H1 (cell line): ENCODE results near the gene KIF21A. TPM values are rescaled to one million over a fixed set of nuclear protein-coding genes. Genes with fewer than 3 reads are reported as not detected.

ENCODE experiments used
- CTCF ChIA-PET: fragments of 300-600 bp; sonication (Branson Sonifier 250); formaldehyde crosslinking; loops from one replicate; lab custom pipeline; 2021; ENCODE audit not compliant: partially characterized antibody; lab: Charles Lee
- POLR2A ChIA-PET: fragments of 300-600 bp; sonication (Branson Sonifier 250); formaldehyde crosslinking; loops from one replicate; lab custom pipeline; 2021; ENCODE audit warnings: inconsistent platforms; ENCODE audit not compliant: partially characterized antibody; lab: Charles Lee
- DNase-seq, 2 experiments: peaks; one replicate each; pipeline versions ENCODE4 v3.0.0 to v3.0.0-alpha.2; 2010 to 2022; ENCODE audit warnings: low spot score in 2 of 2, low read depth in 1 of 2, mixed read lengths in 1 of 2
- FAIRE-seq: peaks from 2 replicates; lab custom pipeline; 2011; peaks lifted over from hg19 to GRCh38; lab: Jason Lieb, UNC
- H2AFZ ChIP-seq: 2 replicates; pipeline ENCODE4 v1.8.1; 2012; ENCODE audit warnings: low read length, inconsistent platforms
- H2AK5ac ChIP-seq: 2 replicates; pipeline ENCODE4 v1.6.1; 2013; ENCODE audit warnings: low read depth, low read length
- H2BK120ac ChIP-seq: replicated peaks from 2 replicates; pipeline ENCODE3; 2013; ENCODE audit warnings: low read depth, low read length, inconsistent platforms
- H2BK12ac ChIP-seq: 2 replicates; pipeline ENCODE4 v1.6.1; 2013; ENCODE audit warnings: low read depth, low read length
- H2BK15ac ChIP-seq: 2 replicates; pipeline ENCODE4 v1.6.1; 2013; ENCODE audit warnings: low read length
- H2BK20ac ChIP-seq: 2 replicates; pipeline ENCODE4 v1.6.1; 2013; ENCODE audit warnings: low read length
- H2BK5ac ChIP-seq: 2 replicates; pipeline ENCODE4 v1.6.1; 2013; ENCODE audit warnings: low read depth, low read length
- H3K14ac ChIP-seq: 2 replicates; pipeline ENCODE4 v1.6.1; 2013; ENCODE audit warnings: inconsistent platforms; ENCODE audit not compliant: insufficient read length
- H3K18ac ChIP-seq: 2 replicates; pipeline ENCODE4 v1.6.1; 2013; ENCODE audit warnings: low read length; ENCODE audit errors: extremely low read depth
- H3K23ac ChIP-seq: 2 replicates; pipeline ENCODE4 v1.6.1; 2013; ENCODE audit warnings: inconsistent platforms; ENCODE audit not compliant: insufficient read length
- H3K23me2 ChIP-seq: 2 replicates; pipeline ENCODE4 v1.6.1; 2013; ENCODE audit warnings: low read depth, low read length
- H3K27ac ChIP-seq: 2 replicates; pipeline ENCODE4 v1.6.1; 2011; ENCODE audit warnings: low read depth, low read length, inconsistent platforms
- H3K27me3 ChIP-seq, 4 experiments: replicated peaks in 1 of 4; 1 replicate in 1 of 4; 2 replicates in 3 of 4; pipeline versions ENCODE4 v1.6.1 to v1.8.1; 2011 to 2013; ENCODE audit warnings: low read length in 3 of 4, mild to moderate bottlenecking in 3 of 4, inconsistent platforms in 2 of 4, mixed read lengths in 2 of 4, moderate library complexity in 1 of 4; ENCODE audit not compliant: control insufficient read depth in 3 of 4, insufficient read depth in 3 of 4; ENCODE audit errors: extremely low read depth in 1 of 4
- H3K36me3 ChIP-seq, 4 experiments: 2 replicates each; pipeline versions ENCODE4 v1.6.1 to v1.8.1; 2011 to 2013; ENCODE audit warnings: mild to moderate bottlenecking in 4 of 4, low read length in 3 of 4, moderate library complexity in 2 of 4, control low read depth in 1 of 4, inconsistent platforms in 1 of 4; ENCODE audit not compliant: insufficient read depth in 4 of 4, control insufficient read depth in 2 of 4
- H3K4ac ChIP-seq: replicated peaks from 2 replicates; pipeline ENCODE3; 2013; ENCODE audit warnings: low read length, low read depth, mixed read lengths, inconsistent platforms; ENCODE audit not compliant: insufficient read length
- H3K4me1 ChIP-seq, 4 experiments: replicated peaks in 1 of 4; 1 replicate in 1 of 4; 2 replicates in 3 of 4; pipeline versions ENCODE4 v1.6.1 to v1.8.1; 2011 to 2013; ENCODE audit warnings: low read length in 3 of 4, inconsistent platforms in 2 of 4, mixed read lengths in 1 of 4; ENCODE audit not compliant: insufficient read depth in 4 of 4, control insufficient read depth in 3 of 4
- H3K4me2 ChIP-seq, 2 experiments: 2 replicates each; pipeline versions ENCODE4 v1.6.1 to v1.8.1; 2011 to 2013; ENCODE audit warnings: low read depth in 2 of 2, low read length in 2 of 2, control low read depth in 1 of 2, inconsistent platforms in 1 of 2, mild to moderate bottlenecking in 1 of 2; ENCODE audit not compliant: insufficient read depth in 1 of 2
- H3K4me3 ChIP-seq, 4 experiments: fragments of 200-600, 300-600 bp in 1 of 4; sonication (generic), shearing (Covaris generic), sonication (Bioruptor Twin) in 1 of 4; 2 replicates each; pipeline versions ENCODE4 v1.5.1 to v1.8.1; 2011 to 2016; ENCODE audit warnings: low read length in 4 of 4, low read depth in 3 of 4, control low read depth in 2 of 4, inconsistent platforms in 2 of 4, mild to moderate bottlenecking in 2 of 4, mixed read lengths in 1 of 4, moderate library complexity in 1 of 4; ENCODE audit not compliant: insufficient read depth in 2 of 4; ENCODE audit errors: extremely low read depth in 1 of 4
- H3K56ac ChIP-seq: replicated peaks from 2 replicates; pipeline ENCODE3; 2013; ENCODE audit warnings: low read depth, mild to moderate bottlenecking, mixed read lengths, low read length, inconsistent platforms; ENCODE audit not compliant: insufficient read length
- H3K79me1 ChIP-seq: 2 replicates; pipeline ENCODE4 v1.6.1; 2013; ENCODE audit warnings: low read depth, low read length, control low read depth
- H3K79me2 ChIP-seq, 2 experiments: 2 replicates each; pipeline versions ENCODE4 v1.6.1 to v1.8.1; 2012 to 2013; ENCODE audit warnings: low read length in 2 of 2, mild to moderate bottlenecking in 2 of 2, inconsistent platforms in 1 of 2; ENCODE audit not compliant: insufficient read depth in 2 of 2, control insufficient read depth in 1 of 2
- H3K9ac ChIP-seq, 4 experiments: replicated peaks in 1 of 4; 1 replicate in 1 of 4; 2 replicates in 3 of 4; pipeline versions ENCODE4 v1.6.1 to v1.8.1; 2011 to 2013; ENCODE audit warnings: low read depth in 3 of 4, low read length in 3 of 4, control low read depth in 2 of 4, mild to moderate bottlenecking in 2 of 4, moderate library complexity in 2 of 4, inconsistent platforms in 1 of 4; ENCODE audit errors: extremely low read depth in 1 of 4
- H3K9me3 ChIP-seq, 2 experiments: 2 replicates each; pipeline versions ENCODE4 v1.6.1 to v1.8.1; 2012 to 2013; ENCODE audit warnings: mild to moderate bottlenecking in 2 of 2, moderate library complexity in 2 of 2, control low read depth in 1 of 2, inconsistent platforms in 1 of 2, low read depth in 1 of 2, low read length in 1 of 2, mixed read lengths in 1 of 2; ENCODE audit not compliant: insufficient read depth in 2 of 2
- H4K20me1 ChIP-seq, 2 experiments: replicated peaks in 1 of 2; 2 replicates each; pipeline versions ENCODE3 to v1.8.1; 2011 to 2013; ENCODE audit warnings: inconsistent platforms in 2 of 2, low read length in 2 of 2, mild to moderate bottlenecking in 1 of 2; ENCODE audit not compliant: insufficient read depth in 2 of 2, control insufficient read depth in 1 of 2
- H4K5ac ChIP-seq: 2 replicates; pipeline ENCODE4 v1.6.1; 2013; ENCODE audit warnings: low read length, low read depth, mixed read lengths, inconsistent platforms; ENCODE audit not compliant: insufficient read length
- H4K8ac ChIP-seq: 2 replicates; pipeline ENCODE4 v1.8.0; 2013; ENCODE audit warnings: mild to moderate bottlenecking, moderate library complexity, low read length, inconsistent platforms; ENCODE audit not compliant: insufficient read depth; ENCODE audit errors: extremely low read depth
- H4K91ac ChIP-seq: replicated peaks from 2 replicates; pipeline ENCODE3; 2013; ENCODE audit warnings: low read length, mixed read lengths, inconsistent platforms; ENCODE audit not compliant: insufficient read length
- CTBP2 ChIP-seq: IDR thresholded peaks from 2 replicates; pipeline ENCODE4 v1.7.0; 2011; ENCODE audit warnings: borderline replicate concordance, mild to moderate bottlenecking, moderate library complexity, mixed read lengths, low read length; ENCODE audit not compliant: insufficient read depth, insufficient read length
- NANOG ChIP-seq: IDR thresholded peaks from 2 replicates; pipeline ENCODE4 v1.6.1; 2011; ENCODE audit warnings: low read length, low read depth, mild to moderate bottlenecking, inconsistent platforms; ENCODE audit not compliant: insufficient read depth, poor library complexity, severe bottlenecking
- RNF2 ChIP-seq: fragments of 200-900, 300-1000 bp; sonication (generic); IDR thresholded peaks from 2 replicates; pipeline ENCODE4 v1.7.1; 2016; ENCODE audit warnings: borderline replicate concordance, low read depth, mild to moderate bottlenecking, antibody characterized with exemption, low read length; ENCODE audit not compliant: poor library complexity, severe bottlenecking; ENCODE audit errors: missing control alignments
- WGBS, 2 experiments: shearing (Covaris generic) in 1 of 2; methylation state at CpG; one replicate each; pipeline versions ENCODE4 v1.1.6 to v1.1.7; 2013 to 2015; ENCODE audit warnings: low lambda C conversion rate in 2 of 2, mixed read lengths in 2 of 2, inconsistent platforms in 1 of 2, low coverage in 1 of 2, missing lambda C conversion rate in 1 of 2; ENCODE audit not compliant: insufficient replicate concordance in 2 of 2, insufficient coverage in 1 of 2, insufficient read length in 1 of 2; ENCODE audit errors: extremely low coverage in 1 of 2, missing lambda C conversion rate in 1 of 2; 5-methylcytosine and 5-hydroxymethylcytosine counted together
- polyA plus RNA-seq, 7 experiments: library from polyadenylated mRNA; depleted of rRNA in 3 of 7; stranded (reverse) in 5 of 7; unstranded in 2 of 7; fragments of >200 nt in 5 of 7; fragments of 200-250 nt in 2 of 7; gene quantifications; 1 replicate in 5 of 7; 2 replicates in 1 of 7; 4 replicates in 1 of 7; pipeline versions ENCODE4 v1.2.1 to v1.2.3, GENCODE V29; 2011 to 2013; ENCODE audit warnings: missing spikeins in 2 of 7, mixed read lengths in 2 of 7
- total RNA-seq: library from RNA; stranded (reverse); fragmentation: NEBNext Ultra II Directional; extraction: Animal tissue kit (Norgen Biotek cat#: 25700); gene quantifications from 2 replicates; pipeline ENCODE4 v1.2.1, GENCODE V29; 2021

The KIF21A gene
- total and polyA plus RNA-seq, 2 of the 8 experiments (the other 6 are each of a cell fraction or from before 2014, with no cell fraction given): 10.0 to 26.0 TPM

- Histone ChIP-seq H2BK20ac (no peak overlapping the region), H3K23me2 (no peaks in the 10 kb centered on the region), H3K4ac (no peak overlapping the region), H3K79me1 (no peaks in the 10 kb centered on the region), H3K14ac (no peak overlapping the region), H4K8ac (no peak overlapping the region), H2AFZ (no peak overlapping the region)
- TF ChIP-seq NANOG: no peak
- no peak for TF ChIP-seq CTBP2
- TF ChIP-seq RNF2: no peak
- TF ChIP-seq, all 59 proteins: peak for 0
- Histone ChIP-seq H2BK5ac (no peak overlapping the region), H4K91ac (no peak overlapping the region), H2BK120ac (no peak overlapping the region), H3K4me1 (0 out of 7 replicates have a peak, but pooled peaks cover 0 to 2% (median 0%) of the 10 kb centered on the region in 4 experiments), H3K36me3 (no peaks in the 10 kb centered on the region), H2BK15ac (no peak overlapping the region), H3K4me2 (no peak overlapping the region), H3K4me3 (no peak overlapping the region), H3K9ac (no peak overlapping the region), H3K9me3 (no peaks in the 10 kb centered on the region), H4K20me1 (peaks cover 0 to 1% of the 10 kb centered on the region in 2 experiments), H3K18ac (no peak overlapping the region), H3K27ac (no peak overlapping the region), H3K27me3 (no peaks in the 10 kb centered on the region), H3K79me2 (no peaks in the 10 kb centered on the region), H2BK12ac (no peak overlapping the region), H4K5ac (no peak overlapping the region), H2AK5ac (no peak overlapping the region), H3K56ac (no peak overlapping the region), H3K23ac (no peak overlapping the region)
- no peak for DNase-seq
- no peak for FAIRE-seq
- WGBS, 2 experiments: 85 to 100% methylated on average over 1 of the region's 1 CpG
- CTCF ChIA-PET: no interaction called here
- POLR2A ChIA-PET: no interaction called here
These were observed 101.2 kb downstream of the KIF21A start for GRCh38 chr12:39341761-39342160.
